Inflammatory macrophage treated with lipopolysaccharide for 1 hour (primary cell): ENCODE measurements around the gene RTEL1.

Experiments used
- DNase-seq, 2 donors: peaks; one replicate each; pipeline ENCODE4 v3.0.0-alpha.2; 2020 to 2022

Gene RTEL1

DNA sequence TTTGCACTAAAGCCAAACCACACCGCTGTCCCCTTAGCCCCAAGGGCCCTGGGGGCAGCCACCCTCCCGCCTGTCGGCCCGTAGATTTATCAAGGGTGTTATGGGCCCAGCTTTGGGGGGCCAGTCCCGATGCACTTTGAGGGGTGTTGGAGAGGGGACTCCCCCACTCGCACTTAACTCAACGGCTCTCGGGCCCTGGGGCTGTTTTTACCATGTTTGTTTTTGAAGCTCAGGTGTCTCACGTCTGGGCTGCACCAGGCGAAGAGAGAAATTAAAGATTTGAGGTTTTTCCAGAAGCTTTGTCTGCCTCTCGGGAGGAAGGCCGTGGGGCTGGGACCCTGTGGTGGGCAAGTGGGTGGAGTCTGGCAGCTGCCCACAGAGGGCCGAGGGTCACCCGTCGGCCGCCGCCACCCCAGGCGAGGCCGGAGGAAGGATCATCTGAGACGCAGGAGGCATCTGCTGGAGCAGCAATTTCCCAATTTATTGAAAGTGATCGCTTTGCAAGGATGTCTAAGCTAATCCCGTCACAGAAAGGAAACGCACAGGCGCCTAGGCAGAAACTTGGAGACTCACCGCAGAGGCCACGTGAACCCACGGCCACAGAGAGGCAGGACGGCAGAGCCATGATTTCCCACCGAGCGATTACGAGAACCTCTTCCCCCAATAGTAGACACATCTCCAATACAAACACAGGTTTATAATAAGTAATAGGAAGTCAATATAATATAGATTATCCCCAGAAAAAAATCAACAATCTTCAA lies 85.3 kb downstream of the RTEL1 start:
- no peak for DNase-seq

DNA sequence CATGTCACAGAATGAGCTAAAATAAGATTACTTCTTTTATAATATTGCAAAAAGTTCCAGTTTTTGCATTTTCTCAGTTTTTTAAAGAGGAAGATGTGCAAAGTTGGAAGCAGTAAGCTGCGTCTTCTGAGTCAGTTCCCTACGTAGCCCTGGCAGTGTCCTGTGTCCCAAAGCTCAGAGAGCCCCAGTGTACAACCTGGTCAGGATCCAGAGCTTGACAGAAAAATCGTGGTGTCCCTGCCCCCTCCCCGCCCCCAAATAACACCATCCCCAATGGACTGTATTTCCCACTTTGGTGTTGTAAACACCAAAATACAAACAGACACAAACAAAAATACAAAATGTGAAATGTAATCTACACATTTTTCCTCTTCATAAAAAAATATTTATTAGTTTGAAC lies 86.0 kb downstream of the RTEL1 start:
- no peak for DNase-seq

DNA sequence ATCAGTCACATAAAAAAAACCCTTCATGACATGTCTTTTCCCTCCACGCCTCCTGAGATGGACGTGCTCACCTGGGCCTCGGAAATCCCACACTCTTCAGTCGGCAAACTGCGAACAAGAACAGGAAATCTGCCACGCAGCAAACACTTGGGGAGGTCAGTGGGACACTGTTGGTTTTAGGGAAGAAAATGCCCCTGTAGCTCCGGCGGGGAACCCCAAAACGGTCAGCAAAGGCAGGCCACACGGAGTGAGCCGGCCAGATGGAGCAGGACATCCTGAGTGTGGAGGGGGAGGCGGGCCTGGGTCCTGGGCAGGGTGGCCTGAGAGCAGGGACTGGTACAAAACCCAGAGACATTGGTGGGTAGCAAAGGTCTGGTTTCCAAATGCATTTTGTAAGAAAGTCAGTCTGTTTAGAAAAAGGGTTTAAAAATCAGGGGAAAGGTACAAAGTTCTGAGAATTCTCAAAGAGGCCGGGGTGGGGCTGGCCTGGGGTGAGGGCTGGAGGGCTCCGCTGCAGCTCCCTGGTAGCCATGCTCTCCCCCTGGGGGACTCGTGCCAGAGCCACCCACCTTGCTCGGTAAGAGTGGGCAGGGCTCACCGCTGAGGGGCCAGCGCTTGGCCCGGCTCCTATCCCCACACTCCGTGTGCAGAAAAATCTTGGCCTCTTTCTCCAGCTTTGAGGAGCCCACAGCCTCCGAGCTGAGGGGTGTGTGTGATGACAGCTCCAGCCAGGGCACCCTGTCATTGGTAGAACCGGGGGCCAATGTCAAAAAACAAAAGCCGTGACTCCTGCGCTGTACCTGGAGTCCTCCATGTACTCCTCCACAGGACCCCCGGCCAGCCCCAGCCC lies 86.7 kb downstream of the RTEL1 start:
- DNase-seq, result no peak

GRCh38 chr20:63745424-63745805 lies 87.3 kb downstream of the RTEL1 start:
- DNase-seq, result no peak
